Natural killer cell (primary cell): ENCODE data around the gene CUX1. TPM values are rescaled to one million over a fixed set of nuclear protein-coding genes. Genes with fewer than 3 reads are reported as not detected.

Source experiments
- ATAC-seq, 3 donors: fragments of 150-1000 bp in 2 of 3; fragments of 200-7000 bp in 1 of 3; cut with Tn5 transposase; 1 replicate in 1 of 3; 2 replicates in 2 of 3; pipeline ENCODE4 v1.10.0; 2021; ENCODE audit warnings: mild to moderate bottlenecking in 2 of 3, moderate library complexity in 2 of 3
- DNase-seq, 2 donors: peaks; one replicate each; pipeline versions ENCODE4 v3.0.0 to v3.0.0-alpha.2; 2013 to 2021; ENCODE audit warnings: mixed read lengths in 1 of 2
- H3K27ac ChIP-seq: one replicate; pipeline ENCODE4 v1.5.1; 2013; ENCODE audit warnings: mild to moderate bottlenecking, low read length
- H3K27me3 ChIP-seq: one replicate; pipeline ENCODE4 v1.6.1; 2013; ENCODE audit warnings: low read length; ENCODE audit not compliant: control insufficient read depth, insufficient read depth
- H3K36me3 ChIP-seq: one replicate; pipeline ENCODE4 v1.6.1; 2013; ENCODE audit warnings: low read length; ENCODE audit not compliant: control insufficient read depth, insufficient read depth
- H3K4me1 ChIP-seq: one replicate; pipeline ENCODE4 v1.6.1; 2013; ENCODE audit warnings: low read length; ENCODE audit not compliant: control insufficient read depth, insufficient read depth
- H3K4me3 ChIP-seq: one replicate; pipeline ENCODE4 v1.5.1; 2013; ENCODE audit warnings: low read length
- H3K9me3 ChIP-seq: one replicate; pipeline ENCODE4 v1.6.1; 2013; ENCODE audit warnings: low read length; ENCODE audit not compliant: control insufficient read depth, insufficient read depth
- H3K27ac Mint-ChIP-seq, 2 donors: one replicate each; pipeline ENCODE4 v1.8.0; 2022; ENCODE audit warnings: mild to moderate bottlenecking in 2 of 2, mixed read lengths in 2 of 2, moderate library complexity in 1 of 2
- H3K27me3 Mint-ChIP-seq, 2 donors: one replicate each; pipeline ENCODE4 v1.8.0; 2022; ENCODE audit warnings: low read depth in 2 of 2, mixed read lengths in 2 of 2
- H3K36me3 Mint-ChIP-seq: one replicate; pipeline ENCODE4 v1.8.0; 2022; ENCODE audit warnings: mixed read lengths
- H3K4me1 Mint-ChIP-seq, 2 donors: one replicate each; pipeline ENCODE4 v1.8.0; 2022; ENCODE audit warnings: mixed read lengths in 2 of 2
- H3K4me3 Mint-ChIP-seq: one replicate; pipeline ENCODE4 v1.8.0; 2022; ENCODE audit warnings: mild to moderate bottlenecking, moderate library complexity, mixed read lengths
- H3K9me3 Mint-ChIP-seq, 2 donors: one replicate each; pipeline ENCODE4 v1.8.0; 2022; ENCODE audit warnings: mixed read lengths in 2 of 2
- CTCF ChIP-seq: fragments of 200-600 bp; IDR thresholded peaks from one replicate; pipeline ENCODE4 v1.8.0; 2022; ENCODE audit warnings: antibody characterized with exemption
- WGBS: methylation state at CpG from one replicate; pipeline ENCODE4 v1.1.7; 2013; ENCODE audit warnings: missing lambda C conversion rate; ENCODE audit not compliant: insufficient coverage; 5-methylcytosine and 5-hydroxymethylcytosine counted together
- intact Hi-C: fragments of 100-400 bp; cut with micrococcal nuclease; formaldehyde crosslinking; loops from one replicate; pipeline ENCODE4 v1.14.2; 2022
- total RNA-seq, 4 donors: library from RNA; stranded (reverse); fragments of 120-200 nt in 1 of 4; gene quantifications; one replicate each; pipeline versions ENCODE4 v1.2.3 to v1.2.4, GENCODE V29; 2013 to 2022

CUX1 gene
- total RNA-seq, 3 donors from 2014 or later (not counting 1 experiment from before 2014, with no cell fraction given): 59.8 to 77.4 (median 73.6) TPM

- intact Hi-C loops: no loop called here
- no peaks in the 10 kb centered on the region for H3K9me3 Mint-ChIP-seq
- ATAC-seq: no peak
Observed at GRCh38 chr7:102096706-102097427, 279.4 kb downstream of the CUX1 start.

GRCh38 chr7:102097601-102098161, 280.3 kb downstream of the CUX1 start:
- H3K27ac Mint-ChIP-seq: no peak overlapping the region
- no peaks in the 10 kb centered on the region for H3K27me3 Mint-ChIP-seq
- ATAC-seq: no peak
- no peak overlapping the region for H3K4me3 Mint-ChIP-seq
- Histone ChIP-seq H3K27ac (no peak overlapping the region), H3K27me3 (no peaks in the 10 kb centered on the region), H3K9me3 (no peaks in the 10 kb centered on the region), H3K36me3 (peaks cover 16% of the 10 kb centered on the region), H3K4me1 (no peaks in the 10 kb centered on the region), H3K4me3 (no peak overlapping the region)
- H3K4me1 Mint-ChIP-seq: peaks cover 0 to 4% of the 10 kb centered on the region in 2 donors
- TF ChIP-seq CTCF: no peak
- WGBS: 91% methylated on average over 13 of the region's 13 CpGs
- no peaks in the 10 kb centered on the region for H3K36me3 Mint-ChIP-seq
- no peak for DNase-seq
- no peaks in the 10 kb centered on the region for H3K9me3 Mint-ChIP-seq
- intact Hi-C loops: no loop called here

More at GRCh38 chr7:102096706-102097427, 279.4 kb downstream of the CUX1 start:
- DNase-seq: no peak
- H3K4me1 ChIP-seq: no peaks in the 10 kb centered on the region
- no peaks in the 10 kb centered on the region for H3K27me3 Mint-ChIP-seq
- H3K9me3 ChIP-seq: no peaks in the 10 kb centered on the region
- WGBS: 92% methylated on average over 19 of the region's 19 CpGs
- H3K4me1 Mint-ChIP-seq: peaks cover 0 to 9% of the 10 kb centered on the region in 2 donors
- H3K4me3 Mint-ChIP-seq: no peak overlapping the region
- H3K36me3 ChIP-seq: peaks cover 16% of the 10 kb centered on the region
- TF ChIP-seq CTCF: no peak
- no peaks in the 10 kb centered on the region for H3K27me3 ChIP-seq
- no peaks in the 10 kb centered on the region for H3K36me3 Mint-ChIP-seq
- no peak overlapping the region for H3K4me3 ChIP-seq
- H3K27ac ChIP-seq: no peak overlapping the region
- H3K27ac Mint-ChIP-seq: no peak overlapping the region

- Mint-ChIP-seq H3K27me3 (no peaks in the 10 kb centered on the region), H3K9me3 (no peaks in the 10 kb centered on the region), H3K27ac (no peak overlapping the region), H3K4me3 (no peak overlapping the region), H3K36me3 (no peaks in the 10 kb centered on the region), H3K4me1 (no peaks in the 10 kb centered on the region)
- 95% methylated on average over 6 of the region's 6 CpGs for WGBS
- no peaks in the 10 kb centered on the region for H3K27me3 ChIP-seq
- ATAC-seq: no peak
- no peaks in the 10 kb centered on the region for H3K4me1 ChIP-seq
- no peak overlapping the region for H3K4me3 ChIP-seq
- DNase-seq: no peak
- no peak for TF ChIP-seq CTCF
- peaks cover 18% of the 10 kb centered on the region for H3K36me3 ChIP-seq
- no peak overlapping the region for H3K27ac ChIP-seq
- no peaks in the 10 kb centered on the region for H3K9me3 ChIP-seq
- intact Hi-C loops: no loop called here
Observed at GRCh38 chr7:102098986-102099385, 281.6 kb downstream of the CUX1 start.
